HepG2 (cell line): ENCODE measurements around the gene BAIAP2L2. TPM values are rescaled to one million over a fixed set of nuclear protein-coding genes. Genes with fewer than 3 reads are reported as not detected.

ENCODE experiments used
- ATAC-seq: fragments of 200-7000 bp; cut with Tn5 transposase; 3 replicates; pipeline ENCODE4 v1.9.1; 2020; ENCODE audit warnings: mild to moderate bottlenecking, moderate library complexity
- BruUV-seq: library from RNA; stranded (reverse); fragments of 400-500 nt; replicated peaks from 2 replicates; lab custom pipeline; 2021; lab: Mats Ljungman, UMichigan
- CTCF ChIA-PET: fragments of 300-600 bp; formaldehyde crosslinking; extraction: SDS; loops from one replicate; lab custom pipeline; 2021; ENCODE audit warnings: low total read pairs, inconsistent platforms, low intra/inter-chr PET ratio; lab: Yijun Ruan, JAX
- POLR2A ChIA-PET: fragments of 350-600 bp; sonication (Branson Sonifier 250); formaldehyde crosslinking; loops from one replicate; lab custom pipeline; 2020; ENCODE audit warnings: antibody characterized with exemption, inconsistent platforms; lab: Yijun Ruan, JAX
- DNase-seq: peaks from one replicate; pipeline ENCODE4 v3.0.0-alpha.2; 2015; ENCODE audit warnings: low spot score
- FAIRE-seq: peaks from 3 replicates; lab custom pipeline; 2011; peaks lifted over from hg19 to GRCh38; lab: Jason Lieb, UNC
- H2AFZ ChIP-seq: one replicate; pipeline ENCODE4 v1.6.1; 2011; ENCODE audit warnings: low read length, inconsistent platforms
- H3K27ac ChIP-seq: fragments of 300-600 bp; 3 replicates; pipeline ENCODE4 v1.8.0; 2011; ENCODE audit warnings: mixed run types, mild to moderate bottlenecking, mixed read lengths, low read length, inconsistent platforms; ENCODE audit not compliant: insufficient read depth; ENCODE audit errors: extremely low read length
- H3K27me3 ChIP-seq, 2 experiments: fragments of 200-600 bp in 1 of 2; 2 replicates in 1 of 2; 3 replicates in 1 of 2; pipeline versions ENCODE4 v1.6.0 to v1.8.0; 2011; ENCODE audit warnings: low read length in 2 of 2, mild to moderate bottlenecking in 2 of 2, moderate library complexity in 2 of 2, inconsistent platforms in 1 of 2; ENCODE audit not compliant: insufficient read depth in 2 of 2, control insufficient read depth in 1 of 2
- H3K36me3 ChIP-seq, 2 experiments: fragments of 200-600 bp in 1 of 2; replicated peaks in 1 of 2; 2 replicates in 1 of 2; 3 replicates in 1 of 2; pipeline versions ENCODE4 v1.5.1 to v1.8.0; 2011; ENCODE audit warnings: low read length in 2 of 2, inconsistent platforms in 1 of 2; ENCODE audit not compliant: insufficient read depth in 2 of 2, control insufficient read depth in 1 of 2
- H3K4me1 ChIP-seq: 2 replicates; pipeline ENCODE4 v1.5.1; 2012; ENCODE audit warnings: low read length, inconsistent platforms; ENCODE audit not compliant: insufficient read depth
- H3K4me2 ChIP-seq: 2 replicates; pipeline ENCODE4 v1.6.0; 2011; ENCODE audit warnings: low read depth, low read length, inconsistent platforms
- H3K4me3 ChIP-seq, 3 experiments: fragments of 200-600 bp in 1 of 3; sonication (generic), shearing (Covaris generic) in 1 of 3; replicated peaks in 1 of 3; 2 replicates each; pipeline ENCODE4 v1.5.1; 2011 to 2016; ENCODE audit warnings: low read length in 3 of 3, inconsistent platforms in 2 of 3, low read depth in 2 of 3, mild to moderate bottlenecking in 2 of 3, control low read depth in 1 of 3, mixed read lengths in 1 of 3; ENCODE audit not compliant: insufficient read depth in 1 of 3
- H3K79me2 ChIP-seq: one replicate; pipeline ENCODE4 v1.6.1; 2011; ENCODE audit warnings: low read length, inconsistent platforms; ENCODE audit not compliant: insufficient read depth
- H3K9ac ChIP-seq: 2 replicates; pipeline ENCODE4 v1.6.0; 2011; ENCODE audit warnings: mild to moderate bottlenecking, low read depth, low read length, inconsistent platforms; ENCODE audit not compliant: insufficient read depth
- H3K9me3 ChIP-seq: 2 replicates; pipeline ENCODE4 v1.5.1; 2012; ENCODE audit warnings: mild to moderate bottlenecking, low read length
- H4K20me1 ChIP-seq: 2 replicates; pipeline ENCODE4 v1.6.0; 2011; ENCODE audit warnings: inconsistent platforms, mild to moderate bottlenecking, low read length, moderate library complexity; ENCODE audit not compliant: insufficient read depth
- ARID4A ChIP-seq: sonication (generic); formaldehyde crosslinking; IDR thresholded peaks from 2 replicates; pipeline ENCODE4 v1.5.0; 2020; ENCODE audit warnings: mild to moderate bottlenecking, missing genetic modification reagents, borderline replicate concordance
- GZF1 ChIP-seq: sonication (generic); formaldehyde crosslinking; IDR thresholded peaks from 2 replicates; pipeline ENCODE4 v1.5.1; 2020; ENCODE audit warnings: mild to moderate bottlenecking, missing genetic modification reagents
- RORA ChIP-seq: sonication (generic); formaldehyde crosslinking; IDR thresholded peaks from 2 replicates; pipeline ENCODE4 v1.5.0; 2020; ENCODE audit warnings: mild to moderate bottlenecking, missing genetic modification reagents, moderate library complexity
- TIGD3 ChIP-seq: sonication (generic); formaldehyde crosslinking; IDR thresholded peaks from 2 replicates; pipeline ENCODE4 v1.5.1; 2020; ENCODE audit warnings: mild to moderate bottlenecking, missing genetic modification reagents, borderline replicate concordance
- ZNF616 ChIP-seq: sonication (generic); formaldehyde crosslinking; IDR thresholded peaks from 2 replicates; pipeline ENCODE4 v1.5.0; 2020; ENCODE audit warnings: low read depth, mild to moderate bottlenecking, missing genetic modification reagents
- ZNF724P ChIP-seq: sonication (generic); formaldehyde crosslinking; IDR thresholded peaks from 2 replicates; pipeline ENCODE4 v1.8.0; 2022; ENCODE audit warnings: missing genetic modification reagents, borderline replicate concordance
- ZNF883 ChIP-seq: sonication (generic); formaldehyde crosslinking; IDR thresholded peaks from 2 replicates; pipeline ENCODE4 v1.5.1; 2020; ENCODE audit warnings: mild to moderate bottlenecking, missing genetic modification reagents; ENCODE audit errors: not compliant biosample characterization
- WGBS: methylation state at CpG from one replicate; pipeline ENCODE4 v1.1.6; 2017; ENCODE audit warnings: low lambda C conversion rate; 5-methylcytosine and 5-hydroxymethylcytosine counted together
- in situ Hi-C: cut with HindIII; loops from 2 replicates; pipeline ENCODE4 v1.10.0; 2017; ENCODE audit warnings: low pct_unique_long_range_greater_than_20kb; ENCODE audit not compliant: extremely low pct_ligation_motif_present
- intact Hi-C: fragments of 100-400 bp; cut with micrococcal nuclease; formaldehyde crosslinking; loops from one replicate; pipeline ENCODE4 v1.10.0; 2022; ENCODE audit not compliant: unreplicated experiment
- polyA plus RNA-seq, 8 experiments: library from polyadenylated mRNA; depleted of rRNA in 3 of 8; stranded (reverse) in 7 of 8; unstranded in 1 of 8; fragments of >200 nt; fragmentation: Illumina TruSeq in 4 of 8; extraction: Trizol in 4 of 8; gene quantifications; 2 replicates each; pipeline versions ENCODE4 v1.2.1 to v1.2.3, GENCODE V29; 2011 to 2016; ENCODE audit warnings: low read depth in 4 of 8, missing spikeins in 1 of 8, mixed read lengths in 1 of 8; ENCODE audit not compliant: insufficient read depth in 1 of 8
- total RNA-seq, 5 experiments: library from RNA; depleted of rRNA; stranded (reverse); fragments of >200 nt; fragmentation: Illumina TruSeq; extraction: Trizol; gene quantifications; 2 replicates each; pipeline ENCODE4 v1.2.3, GENCODE V29; 2016; ENCODE audit warnings: low read depth in 1 of 5

BAIAP2L2 gene
- total and polyA plus RNA-seq, 2 of the 13 experiments (the other 11 are each of a cell fraction or from before 2014, with no cell fraction given), result 4.4 to 7.5 TPM

DNA sequence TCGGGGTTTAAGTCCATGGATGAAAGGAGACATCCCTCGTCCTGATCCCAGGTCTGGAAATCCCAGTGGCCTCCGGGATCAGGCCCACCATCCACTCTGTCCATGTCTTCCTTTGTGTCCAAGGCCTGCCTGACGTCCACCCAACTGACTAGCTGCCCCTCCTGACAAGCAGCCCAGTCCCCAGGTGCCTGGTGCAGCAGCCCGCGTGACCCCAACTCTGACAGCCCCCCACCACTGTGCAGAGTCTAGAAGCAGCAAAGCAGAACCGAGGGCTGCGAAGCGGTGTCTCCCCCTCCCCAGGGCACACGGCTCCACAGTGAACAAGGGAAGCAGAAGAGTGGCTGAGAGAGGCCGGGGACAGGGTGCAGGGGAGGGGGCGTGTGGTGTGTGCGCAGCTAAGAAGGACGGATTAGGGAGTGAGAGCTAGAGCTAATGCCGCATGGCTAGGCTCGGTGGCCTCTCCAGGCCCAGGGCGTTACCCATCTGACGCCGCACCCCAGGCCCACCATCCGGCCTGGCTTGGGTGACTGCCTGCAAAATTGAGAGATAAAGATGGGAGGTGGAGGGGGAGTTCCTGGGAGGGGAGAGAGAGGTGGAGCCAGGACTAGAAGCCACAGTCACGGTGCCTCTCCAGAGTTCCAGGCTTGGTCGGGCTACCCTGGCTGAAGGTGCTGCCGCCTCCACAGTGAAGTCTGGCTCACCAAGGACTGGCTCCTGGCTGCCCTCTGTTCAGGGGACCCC lies 16.6 kb upstream of the BAIAP2L2 start (continued):
- TF ChIP-seq ARID4A (CRISPR knock-in tag) (no peak), ZNF883 (CRISPR knock-in tag) (no peak), RORA (CRISPR knock-in tag) (no peak), ZNF616 (CRISPR knock-in tag) (no peak)

DNA sequence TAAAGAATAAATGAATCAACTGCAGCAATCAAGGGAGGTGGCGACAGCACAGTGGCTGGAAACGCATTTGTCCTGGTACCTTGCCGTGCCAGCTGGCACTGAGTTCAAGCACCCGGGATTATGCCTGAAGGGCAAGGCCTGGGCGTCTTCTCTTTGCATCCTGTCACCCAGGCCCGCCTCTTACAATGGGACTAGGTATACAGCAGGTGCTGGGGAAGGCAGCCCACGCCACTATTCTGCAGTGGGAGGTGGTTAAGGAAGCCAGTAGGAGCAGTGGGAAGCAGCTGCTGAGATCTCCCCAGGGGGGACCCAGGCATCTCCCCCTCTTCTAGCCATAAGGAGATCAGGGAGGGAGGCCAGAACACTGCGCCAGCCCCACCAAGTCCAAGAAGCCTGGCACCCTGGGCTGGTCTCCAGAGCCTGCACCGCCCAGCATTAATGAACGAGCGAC lies 15.3 kb upstream of the BAIAP2L2 start:
- 81% methylated on average over 9 of the region's 11 CpGs for WGBS
- intact Hi-C loops, result no loop called here

More for the DNA sequence above, 15.3 kb upstream of the BAIAP2L2 start:
- no peak overlapping the region for H3K4me2 ChIP-seq
- H3K9me3 ChIP-seq, result no peaks in the 10 kb centered on the region
- no peaks in the 10 kb centered on the region for H4K20me1 ChIP-seq
- H3K36me3 ChIP-seq, result no peaks in the 10 kb centered on the region
- POLR2A ChIA-PET, result no interaction called here
- no peak overlapping the region for H2AFZ ChIP-seq
- H3K4me3 ChIP-seq, result no peak overlapping the region
- BruUV-seq, result no TSS peak
- in situ Hi-C loops, result no loop called here
- H3K9ac ChIP-seq, result no peak overlapping the region
- no peaks in the 10 kb centered on the region for H3K27me3 ChIP-seq
- CTCF ChIA-PET, result no interaction called here
- no peak for DNase-seq
- no peak overlapping the region for H3K27ac ChIP-seq
- TF ChIP-seq GZF1 (CRISPR knock-in tag), result no peak
- TF ChIP-seq ZNF724P (CRISPR knock-in tag), result no peak
- TF ChIP-seq TIGD3 (CRISPR knock-in tag), result no peak
- no peak for FAIRE-seq
- H3K4me1 ChIP-seq, result no peaks in the 10 kb centered on the region
- no peak for ATAC-seq
- no peaks in the 10 kb centered on the region for H3K79me2 ChIP-seq
